HFFc6 (cell line): Measurements from ENCODE around the gene NRP2. TPM values are rescaled to one million over a fixed set of nuclear protein-coding genes. Genes with fewer than 3 reads are reported as not detected.

Experiments used
- DNase-seq: peaks from one replicate; pipeline ENCODE4 v3.0.0-alpha.2; 2018
- H3K27ac Mint-ChIP-seq: 2 replicates; pipeline ENCODE4 v1.8.0; 2020; ENCODE audit warnings: mild to moderate bottlenecking, mixed read lengths
- H3K27me3 Mint-ChIP-seq: 2 replicates; pipeline ENCODE4 v1.8.0; 2021; ENCODE audit warnings: mild to moderate bottlenecking, moderate library complexity, mixed read lengths; ENCODE audit not compliant: insufficient read depth
- H3K36me3 Mint-ChIP-seq: 2 replicates; pipeline ENCODE4 v1.8.0; 2021; ENCODE audit warnings: low read depth, mixed read lengths
- H3K4me1 Mint-ChIP-seq: 2 replicates; pipeline ENCODE4 v1.8.0; 2020; ENCODE audit warnings: low read depth, mixed read lengths
- H3K4me3 Mint-ChIP-seq: 2 replicates; pipeline ENCODE4 v1.8.0; 2020; ENCODE audit warnings: mild to moderate bottlenecking, moderate library complexity, mixed read lengths
- H3K9me3 Mint-ChIP-seq: 2 replicates; pipeline ENCODE4 v1.8.0; 2020; ENCODE audit warnings: mild to moderate bottlenecking, mixed read lengths
- CTCF ChIP-seq: fragments of 200-600 bp; sonication (generic); IDR thresholded peaks from 2 replicates; pipeline ENCODE4 v1.5.0; 2021; ENCODE audit warnings: antibody characterized with exemption, mild to moderate bottlenecking
- total RNA-seq, 6 experiments: library from RNA; stranded (reverse); fragmentation: NEBNext Ultra II Directional; extraction: Animal tissue kit (Norgen Biotek cat#: 25700); gene quantifications; 2 replicates in 1 of 6; 3 replicates in 5 of 6; pipeline ENCODE4 v1.2.3, GENCODE V29; 2021

The NRP2 gene
- total RNA-seq, 6 experiments from 2014 or later = 11.8 to 25.1 (median 21.4) TPM

GRCh38 chr2:205721057-205721449 is 38.8 kb downstream of the NRP2 start:
- no peak for DNase-seq
- Mint-ChIP-seq H3K9me3 (no peaks in the 10 kb centered on the region), H3K4me1 (peaks cover 7% of the 10 kb centered on the region; the same call in 1 of the 2 replicates), H3K4me3 (no peak overlapping the region), H3K27me3 (no peaks in the 10 kb centered on the region), H3K36me3 (peaks cover 5% of the 10 kb centered on the region; the same call in 1 of the 2 replicates), H3K27ac (no peak overlapping the region; the same call in 1 of the 2 replicates)
- peak; percentile 57 for TF ChIP-seq CTCF

- no peaks in the 10 kb centered on the region for H3K9me3 Mint-ChIP-seq
- no peak overlapping the region for H3K4me3 Mint-ChIP-seq
- peaks cover 10% of the 10 kb centered on the region; the same call in 1 of the 2 replicates for H3K36me3 Mint-ChIP-seq
- no peaks in the 10 kb centered on the region for H3K27me3 Mint-ChIP-seq
- H3K4me1 Mint-ChIP-seq = peaks cover 7% of the 10 kb centered on the region; the same call in 1 of the 2 replicates
- no peak for TF ChIP-seq CTCF
- H3K27ac Mint-ChIP-seq = no peak overlapping the region
- no peak for DNase-seq
Measured at GRCh38 chr2:205722283-205722918, 40.1 kb downstream of the NRP2 start.

DNA sequence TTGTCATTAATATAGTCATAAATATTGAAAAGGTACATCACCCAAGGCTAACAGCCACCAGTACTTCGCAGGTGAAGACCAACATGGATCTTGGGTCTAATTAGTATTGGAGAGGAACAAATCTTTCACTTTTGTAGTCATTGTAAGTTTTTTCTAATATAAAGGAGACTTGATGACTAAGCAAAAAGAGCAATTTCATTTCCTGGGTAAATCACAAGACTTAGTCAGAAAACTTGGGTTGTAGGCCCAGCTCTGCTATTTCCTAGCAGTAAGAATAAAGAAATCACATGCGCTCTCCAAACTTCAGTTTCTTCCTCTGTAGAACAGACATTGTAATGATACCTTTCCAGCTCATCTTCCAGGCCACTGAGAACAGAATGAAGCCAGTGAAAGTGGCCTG is 40.9 kb downstream of the NRP2 start:
- H3K36me3 Mint-ChIP-seq = peaks cover 9% of the 10 kb centered on the region; the same call in 1 of the 2 replicates
- H3K4me1 Mint-ChIP-seq = peaks cover 7% of the 10 kb centered on the region; the same call in 1 of the 2 replicates
- no peaks in the 10 kb centered on the region for H3K27me3 Mint-ChIP-seq
- no peak overlapping the region for H3K4me3 Mint-ChIP-seq
- TF ChIP-seq CTCF = no peak
- 0 out of 2 replicates have a peak overlapping the region, but pooled peaks have one; percentile 9 for H3K27ac Mint-ChIP-seq
- no peak for DNase-seq
- no peaks in the 10 kb centered on the region for H3K9me3 Mint-ChIP-seq

GRCh38 chr2:205725059-205725458 is 42.8 kb downstream of the NRP2 start:
- Mint-ChIP-seq H3K9me3 (no peaks in the 10 kb centered on the region), H3K27me3 (no peaks in the 10 kb centered on the region), H3K36me3 (peaks cover 9% of the 10 kb centered on the region; the same call in 1 of the 2 replicates), H3K27ac (no peak overlapping the region), H3K4me3 (no peak overlapping the region), H3K4me1 (peaks cover 7% of the 10 kb centered on the region; the same call in 1 of the 2 replicates)
- TF ChIP-seq CTCF = no peak
- no peak for DNase-seq

DNA sequence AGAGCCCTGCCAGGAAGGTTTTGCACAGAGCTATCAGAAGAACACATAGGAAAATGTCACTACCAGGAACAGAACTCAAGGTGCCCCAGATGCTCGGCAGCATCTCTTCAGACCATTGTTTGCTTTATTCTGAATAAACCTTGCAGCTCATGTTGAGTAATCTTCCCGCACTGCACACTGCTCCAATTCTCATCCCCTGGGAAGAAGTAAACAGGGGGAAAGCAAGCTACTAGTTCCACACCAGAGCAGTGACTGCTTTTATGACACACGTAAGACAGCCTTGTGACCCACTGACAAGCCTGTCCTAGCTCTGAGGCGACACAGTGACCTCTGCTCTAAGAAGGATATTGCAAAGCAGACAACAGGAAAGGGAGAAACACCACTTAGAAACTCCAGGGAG is 44.2 kb downstream of the NRP2 start:
- H3K36me3 Mint-ChIP-seq = peaks cover 9% of the 10 kb centered on the region; the same call in 1 of the 2 replicates
- no peaks in the 10 kb centered on the region for H3K9me3 Mint-ChIP-seq
- TF ChIP-seq CTCF = no peak

More for the DNA sequence above, 44.2 kb downstream of the NRP2 start:
- H3K27me3 Mint-ChIP-seq = no peaks in the 10 kb centered on the region; the same call in 1 of the 2 replicates
- peaks cover 20% of the 10 kb centered on the region for H3K4me1 Mint-ChIP-seq
- H3K27ac Mint-ChIP-seq = no peak overlapping the region
- no peak for DNase-seq
- H3K4me3 Mint-ChIP-seq = no peak overlapping the region
